HG03103 (cell line): ENCODE measurements around the gene FAM174C.

Experiments used
- ATAC-seq: cut with Tn5 transposase; IDR thresholded peaks from one replicate; pipeline ENCODE4 v1.9.1; 2021; ENCODE audit warnings: low read depth; ENCODE audit not compliant: unreplicated experiment

Gene FAM174C

DNA sequence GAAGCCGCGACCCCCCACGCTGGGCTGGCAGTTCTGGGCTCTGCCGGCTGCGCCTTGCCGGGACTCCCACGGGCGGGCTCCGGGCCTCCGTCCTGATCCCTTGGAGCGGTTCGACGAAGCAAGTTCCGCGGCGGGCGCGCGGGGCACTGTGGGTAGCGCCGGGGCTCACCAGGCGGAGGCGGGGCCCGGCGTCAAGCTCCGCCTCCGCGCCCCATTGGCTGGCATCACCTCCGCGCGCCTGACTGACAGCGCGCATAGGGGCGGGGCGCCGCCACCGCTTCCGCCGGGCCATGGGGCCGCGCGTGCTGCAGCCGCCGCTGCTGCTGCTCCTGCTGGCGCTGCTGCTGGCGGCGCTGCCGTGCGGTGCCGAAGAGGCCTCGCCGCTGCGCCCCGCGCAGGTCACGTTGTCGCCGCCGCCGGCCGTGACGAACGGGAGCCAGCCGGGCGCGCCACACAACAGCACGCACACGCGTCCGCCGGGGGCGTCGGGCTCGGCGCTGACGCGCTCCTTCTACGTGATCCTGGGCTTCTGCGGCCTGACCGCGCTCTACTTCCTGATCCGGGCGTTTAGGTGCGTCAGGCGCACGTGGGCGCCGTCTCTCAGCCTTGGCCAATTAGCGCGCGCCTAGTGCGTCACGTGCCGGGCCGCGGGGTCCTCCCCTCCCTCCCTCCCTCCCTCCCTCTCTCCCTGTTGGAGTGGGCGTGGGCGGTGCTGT is at the start of gene FAM174C:
Gene FAM174C (plus strand): TSS at position 271 of the 716 bp plus-strand sequence. CDS start 20 bp downstream, at position 291.
- ATAC-seq, result peak; percentile 72

GRCh38 chr19:1226227-1226518 is 49.2 kb upstream of the FAM174C start:
- no peak for ATAC-seq

GRCh38 chr19:1226522-1227303 is 48.6 kb upstream of the FAM174C start:
- ATAC-seq, result no peak

DNA sequence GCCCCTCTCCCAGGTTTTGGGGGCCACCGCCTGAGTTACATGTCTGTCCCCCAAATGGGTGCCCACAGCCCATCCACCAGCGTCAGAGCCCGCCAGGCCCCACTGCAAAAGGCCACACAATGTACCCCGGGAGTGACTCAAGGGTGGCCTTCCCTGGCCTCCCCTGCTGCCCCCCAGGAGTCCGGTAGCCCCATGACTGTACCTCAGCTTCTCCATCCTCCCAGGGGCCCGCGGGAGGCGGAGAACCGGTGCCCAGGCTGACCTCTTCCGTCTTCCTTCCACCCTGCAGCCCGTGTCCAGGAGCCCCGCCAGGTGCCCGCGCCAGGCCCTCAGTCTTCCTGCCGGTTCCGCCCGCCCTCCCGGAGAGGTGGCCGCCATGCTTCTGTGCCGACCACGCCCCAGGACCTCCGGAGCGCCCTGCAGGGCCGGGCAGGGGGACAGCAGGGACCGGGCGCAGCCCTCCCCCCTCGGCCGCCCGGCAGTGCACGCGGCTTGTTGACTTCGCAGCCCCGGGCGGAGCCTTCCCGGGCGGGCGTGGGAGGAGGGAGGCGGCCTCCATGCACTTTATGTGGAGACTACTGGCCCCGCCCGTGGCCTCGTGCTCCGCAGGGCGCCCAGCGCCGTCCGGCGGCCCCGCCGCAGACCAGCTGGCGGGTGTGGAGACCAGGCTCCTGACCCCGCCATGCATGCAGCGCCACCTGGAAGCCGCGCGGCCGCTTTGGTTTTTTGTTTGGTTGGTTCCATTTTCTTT is 47.9 kb upstream of the FAM174C start:
- no peak for ATAC-seq

DNA sequence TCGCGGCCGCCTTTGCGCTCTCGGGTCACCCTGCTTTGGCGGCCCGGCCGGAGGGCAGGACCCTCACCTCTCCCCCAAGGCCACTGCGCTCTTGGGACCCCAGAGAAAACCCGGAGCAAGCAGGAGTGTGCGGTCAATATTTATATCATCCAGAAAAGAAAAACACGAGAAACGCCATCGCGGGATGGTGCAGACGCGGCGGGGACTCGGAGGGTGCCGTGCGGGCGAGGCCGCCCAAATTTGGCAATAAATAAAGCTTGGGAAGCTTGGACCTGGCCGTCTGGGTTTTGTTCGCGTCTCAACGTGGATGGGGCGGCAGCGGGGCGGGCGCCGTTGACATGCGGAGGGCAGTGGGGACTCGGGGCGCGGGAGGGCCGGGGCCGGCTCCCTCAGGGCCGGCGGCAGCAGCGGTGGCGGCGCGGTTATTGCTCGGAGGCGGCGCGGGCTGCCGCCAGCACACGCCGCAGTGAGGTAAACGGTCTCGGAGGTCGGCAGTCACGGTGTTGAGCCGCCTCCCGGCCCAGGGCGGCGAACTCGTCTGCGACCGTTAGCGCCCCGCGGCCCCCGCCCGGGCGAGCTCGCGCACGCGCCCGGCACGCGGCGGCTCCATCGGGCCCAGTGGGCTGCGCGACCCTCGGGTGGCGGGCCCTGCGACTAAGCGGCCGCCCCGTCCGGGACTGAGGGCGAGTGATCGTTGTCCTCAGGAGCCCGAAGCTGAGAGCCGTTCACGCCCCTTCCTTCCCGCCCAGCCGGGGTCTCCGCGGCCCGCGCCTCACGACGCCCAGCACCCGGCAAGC is 47.0 kb upstream of the FAM174C start:
- no peak for ATAC-seq

DNA sequence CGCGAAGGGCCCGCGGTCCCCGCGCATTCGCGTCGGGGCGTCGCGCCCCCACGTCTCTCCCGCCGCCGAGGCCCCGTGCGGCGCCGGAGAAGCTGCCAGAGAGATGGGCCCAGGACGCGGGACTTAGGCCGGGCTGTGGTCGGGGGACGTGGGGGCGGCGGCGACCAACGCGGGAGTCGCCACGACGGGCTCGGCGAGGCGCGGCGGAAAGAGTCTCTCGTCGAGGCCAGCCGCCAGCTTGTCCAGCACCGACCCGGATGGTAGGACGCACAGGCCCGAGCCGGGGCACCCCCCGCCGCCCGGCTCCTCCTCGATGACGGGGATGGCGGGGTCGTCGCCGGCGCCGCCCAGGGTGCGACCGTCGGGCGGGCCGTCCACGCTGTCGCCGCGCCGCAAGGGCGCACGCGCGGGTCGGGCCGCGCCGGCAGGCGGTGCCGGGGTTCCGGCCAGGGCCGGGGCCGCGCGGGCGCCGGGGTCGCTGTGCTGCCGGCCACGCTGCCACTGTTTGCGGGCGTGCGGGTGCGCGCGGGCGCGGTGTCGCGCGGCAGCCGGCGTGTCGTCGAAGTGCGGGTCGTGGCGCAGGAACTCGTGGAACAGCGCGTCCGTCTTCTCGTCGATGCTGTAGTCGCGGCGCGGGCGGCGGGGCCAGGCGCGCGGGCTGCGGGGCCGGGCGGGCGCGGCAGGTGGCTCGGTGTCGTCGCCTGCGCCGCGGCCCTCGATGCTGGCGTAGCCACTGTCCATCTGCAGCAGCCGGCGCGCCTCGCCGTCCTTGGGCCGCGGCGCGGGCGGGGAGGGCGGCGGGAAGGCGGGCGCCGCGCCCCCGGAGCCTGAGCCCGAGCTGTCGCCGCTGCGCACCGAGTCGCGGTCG is 46.0 kb upstream of the FAM174C start:
- no peak for ATAC-seq

DNA sequence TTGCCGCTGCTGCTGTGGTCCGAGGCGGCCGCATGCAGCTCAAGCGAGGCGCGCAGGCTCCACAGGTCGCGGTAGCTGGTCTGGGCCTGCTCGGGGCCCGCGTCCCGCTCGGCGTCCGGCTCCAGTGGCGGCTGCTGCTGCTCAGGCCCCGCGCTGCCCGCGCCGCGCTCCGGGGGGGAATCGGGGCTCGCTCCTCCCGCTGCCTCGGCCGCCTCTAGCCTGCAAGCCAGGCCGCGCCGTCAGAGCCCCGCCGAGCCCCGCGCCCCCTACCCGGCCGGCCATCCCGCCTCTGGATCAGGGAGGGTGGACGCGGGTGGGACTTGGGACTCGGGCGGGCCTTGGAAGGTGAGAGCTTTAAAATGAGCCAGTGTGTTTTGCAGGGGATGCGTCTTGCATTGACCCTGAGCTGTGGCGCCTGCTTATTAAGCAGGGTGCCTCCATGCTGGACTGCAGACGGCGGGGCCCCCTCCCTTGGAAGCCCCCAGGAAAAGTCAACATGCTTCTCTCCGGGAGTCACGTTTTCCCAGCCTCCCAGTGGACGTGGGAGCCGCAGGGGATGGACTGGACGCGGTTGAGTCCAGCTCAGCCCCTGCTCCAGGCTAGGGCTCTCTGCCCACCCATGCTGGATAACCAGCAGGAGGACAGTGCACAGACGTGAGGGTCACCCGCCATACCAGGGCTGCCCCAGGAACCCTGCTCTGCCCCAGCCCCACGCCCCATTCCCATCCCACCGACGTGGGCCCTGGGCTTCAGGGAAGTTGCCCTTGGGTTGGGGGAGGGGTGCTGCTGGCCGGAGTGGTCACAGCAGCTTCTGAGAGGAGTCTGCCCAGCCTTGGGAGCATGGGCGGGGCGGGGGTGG is 45.2 kb upstream of the FAM174C start:
- ATAC-seq, result no peak

GRCh38 chr19:1230783-1231489 is 44.4 kb upstream of the FAM174C start:
- no peak for ATAC-seq

DNA sequence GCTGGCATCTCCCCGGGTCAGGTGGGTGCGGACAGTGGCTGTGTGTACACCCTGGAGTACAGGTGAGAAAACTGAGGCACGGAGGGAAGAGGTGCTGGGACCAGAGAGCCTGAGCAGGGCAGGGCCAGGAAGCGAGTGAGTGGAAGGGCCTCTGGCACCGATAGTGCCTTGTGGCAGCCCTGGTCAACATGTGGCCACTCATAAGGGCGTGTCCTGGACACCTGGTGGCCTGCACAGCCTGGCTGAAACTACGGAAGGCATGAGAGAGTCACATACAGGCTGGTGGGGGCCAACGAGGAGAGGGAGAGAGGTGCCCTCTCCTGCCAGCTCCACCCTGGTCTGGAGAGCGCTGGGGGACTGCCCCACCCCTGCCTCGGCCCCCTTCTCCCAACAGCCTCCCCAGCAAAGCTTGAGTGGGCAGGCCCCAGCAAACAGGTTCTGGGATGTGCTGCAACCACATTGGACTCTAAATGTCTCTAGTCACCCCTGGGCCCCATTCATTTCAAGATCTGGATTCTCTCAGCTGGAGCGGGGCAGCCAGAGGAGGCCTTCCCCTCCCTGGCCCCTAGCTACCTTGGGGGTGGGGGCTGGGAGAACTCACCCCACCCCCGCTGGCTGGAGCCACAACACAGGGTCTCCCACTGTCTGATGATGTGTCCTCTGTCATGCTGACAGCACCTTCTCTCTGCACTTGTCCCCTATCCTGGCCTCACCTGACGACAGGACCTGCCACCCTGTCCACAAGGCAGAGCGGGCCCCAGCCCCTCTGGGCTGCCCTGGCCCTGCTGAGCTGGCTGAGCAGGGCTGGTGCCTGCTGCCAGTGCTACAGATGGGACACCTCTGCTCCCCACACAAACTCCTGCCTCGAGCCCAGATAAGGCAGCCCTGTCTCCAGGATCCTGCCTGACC is 43.3 kb upstream of the FAM174C start:
- ATAC-seq, result no peak

DNA sequence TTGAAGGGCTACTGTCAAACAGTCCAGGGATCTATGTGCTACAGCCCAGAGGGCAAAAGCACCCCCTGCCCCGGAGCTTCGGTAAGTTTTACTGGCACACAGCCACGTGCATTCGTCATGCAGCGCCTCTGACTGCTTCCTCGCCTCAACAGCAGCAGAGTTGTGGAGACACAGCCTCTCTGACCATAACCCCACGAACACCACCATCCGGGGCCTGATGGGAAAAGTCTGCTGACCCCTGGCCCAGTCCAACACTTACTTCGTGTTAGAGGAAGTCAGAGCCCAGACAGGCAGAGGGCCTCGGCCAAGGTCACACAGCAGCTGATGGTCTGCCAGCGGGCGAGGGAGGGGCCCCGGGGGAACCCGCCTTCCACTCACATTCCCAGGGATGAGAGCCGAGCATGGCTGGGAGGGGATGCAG is 42.7 kb upstream of the FAM174C start:
- no peak for ATAC-seq

DNA sequence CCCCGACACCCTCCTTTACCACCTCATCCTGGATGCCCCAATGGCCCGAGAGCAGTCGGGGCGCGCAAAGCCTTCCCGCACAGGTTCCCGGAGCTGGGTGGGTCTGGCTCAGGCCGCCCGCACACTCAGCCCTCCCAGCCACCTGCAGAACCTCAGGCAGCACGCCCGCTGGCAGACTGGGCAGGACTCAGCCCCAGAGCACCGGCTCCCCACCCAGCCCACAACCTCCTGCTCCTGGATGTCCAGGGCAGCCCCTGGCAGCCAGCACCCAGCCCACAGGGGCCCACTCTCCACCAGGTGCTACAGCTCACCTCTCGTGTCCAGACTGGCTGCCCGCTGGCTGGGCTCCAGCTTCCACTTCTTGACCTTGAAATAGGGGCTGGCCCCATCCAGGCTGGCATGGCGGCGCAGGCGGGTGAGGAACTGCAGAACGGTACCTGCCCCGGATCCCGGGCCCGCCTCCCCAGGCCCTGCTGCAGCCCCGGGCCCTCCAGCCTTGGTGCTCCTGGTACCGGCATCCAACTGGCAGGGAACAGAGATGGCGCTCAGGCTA is 42.1 kb upstream of the FAM174C start:
- no peak for ATAC-seq

GRCh38 chr19:1234051-1234954 is 41.0 kb upstream of the FAM174C start:
- ATAC-seq, result no peak

GRCh38 chr19:1234955-1235380 is 40.4 kb upstream of the FAM174C start:
- ATAC-seq, result no peak

DNA sequence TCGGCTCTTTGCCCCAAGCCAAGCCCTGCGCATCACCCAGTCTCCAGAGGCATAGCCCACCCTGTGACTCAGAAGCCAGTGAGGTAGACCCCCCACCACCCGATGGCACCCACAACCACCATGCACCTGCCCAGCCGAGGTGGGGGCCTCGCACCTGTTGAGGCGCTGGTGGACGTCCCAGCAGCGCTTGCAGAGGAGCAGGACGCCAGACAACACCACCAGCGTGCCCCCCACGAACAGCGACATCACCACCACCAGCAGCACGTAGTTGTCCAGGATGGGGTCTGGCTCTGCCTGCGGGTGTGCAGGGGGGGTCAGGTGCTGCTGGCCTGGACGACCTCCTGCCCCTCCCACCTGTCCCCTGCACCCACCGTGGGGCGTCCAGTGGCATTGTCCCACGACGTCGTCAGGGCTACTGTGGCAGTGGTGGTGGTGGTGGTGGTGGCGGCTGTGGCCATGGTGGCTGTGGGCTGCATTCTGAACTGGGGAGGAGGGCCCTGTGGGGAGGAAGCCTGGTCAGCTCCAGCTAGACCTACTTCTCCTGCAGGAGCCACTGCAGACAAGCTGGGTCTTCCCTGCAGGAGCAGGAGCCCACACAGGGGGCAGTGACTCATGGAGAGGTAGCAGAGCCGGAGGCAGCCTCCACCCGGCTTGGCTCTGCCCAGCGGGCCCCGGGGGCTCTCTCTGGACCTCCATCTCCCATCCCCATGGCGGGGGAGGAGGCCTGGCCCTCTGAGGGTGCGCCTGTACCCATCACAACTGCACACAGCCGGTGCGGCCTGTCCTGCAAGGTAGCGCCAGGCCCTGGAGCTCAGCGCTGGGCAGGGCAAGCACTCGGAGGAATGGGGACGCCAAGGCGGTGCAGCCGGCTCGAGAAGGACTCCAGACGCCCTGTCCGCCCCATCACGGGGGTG is 39.4 kb upstream of the FAM174C start:
- no peak for ATAC-seq

GRCh38 chr19:1236576-1236975 is 38.8 kb upstream of the FAM174C start:
- no peak for ATAC-seq
